GM21529 (cell line): ENCODE results near the gene ZNF235.
"Not testable (repeated sequence)": the region's sequence is repeated elsewhere in the genome, so short reads cannot be mapped to it uniquely, and the experiment has no call there.

Source experiments
- ATAC-seq: cut with Tn5 transposase; IDR thresholded peaks from one replicate; pipeline ENCODE4 v1.9.1; 2021; ENCODE audit not compliant: unreplicated experiment

The ZNF235 gene

GRCh38 chr19:44258136-44258535 lies 46.7 kb downstream of the ZNF235 start:
- ATAC-seq: no peak

- ATAC-seq: no peak
Observed at GRCh38 chr19:44255705-44256411, 49.0 kb downstream of the ZNF235 start.

GRCh38 chr19:44254496-44254895 lies 50.3 kb downstream of the ZNF235 start:
- ATAC-seq: no peak

DNA sequence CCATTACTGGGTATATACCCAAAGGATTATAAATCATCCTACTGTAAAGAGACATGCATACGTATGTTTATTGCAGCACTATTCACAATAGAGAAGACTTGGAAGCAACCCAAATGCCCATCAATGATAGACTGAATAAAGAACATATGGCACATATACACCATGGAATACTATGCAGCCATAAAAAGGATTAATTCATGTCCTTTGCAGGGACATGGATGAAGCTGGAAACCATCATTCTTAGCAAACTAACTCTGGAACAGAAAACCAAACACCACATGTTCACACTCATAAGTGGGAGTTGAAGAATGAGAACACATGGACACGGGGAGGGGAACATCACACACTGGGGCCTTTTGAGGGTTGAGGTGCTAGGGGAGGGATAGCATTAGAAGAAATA lies 51.4 kb downstream of the ZNF235 start:
- ATAC-seq: not testable (repeated sequence)

GRCh38 chr19:44252332-44252731 lies 52.5 kb downstream of the ZNF235 start:
- not testable (repeated sequence) for ATAC-seq

DNA sequence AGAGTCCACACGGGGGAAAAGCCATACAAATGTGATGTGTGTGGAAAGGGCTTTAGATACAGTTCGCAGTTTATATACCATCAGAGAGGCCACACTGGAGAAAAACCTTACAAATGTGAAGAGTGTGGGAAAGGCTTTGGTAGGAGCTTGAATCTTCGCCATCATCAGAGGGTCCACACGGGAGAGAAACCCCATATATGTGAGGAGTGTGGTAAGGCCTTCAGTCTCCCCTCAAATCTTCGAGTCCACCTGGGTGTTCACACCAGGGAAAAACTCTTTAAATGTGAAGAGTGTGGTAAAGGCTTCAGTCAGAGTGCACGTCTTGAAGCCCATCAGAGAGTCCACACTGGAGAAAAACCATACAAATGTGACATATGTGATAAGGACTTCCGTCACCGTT lies 68.4 kb downstream of the ZNF235 start:
- ATAC-seq: no peak
